ENCODE data around the gene CEBPE.

CEBPE gene

GRCh38 chr14:23105348-23105824 lies 13.7 kb downstream of the CEBPE start:
- no peak for DNase-seq (ENCODE audit: low read depth, low spot score)
- H3K27ac ChIP-seq: no peak overlapping the region

- DNase-seq (ENCODE audit: low read depth, low spot score): no peak
- no peak within 1 kb of the TSS for H3K27ac ChIP-seq
Measured at GRCh38 chr14:23104591-23105347, 14.3 kb downstream of the CEBPE start, which contains the start of gene CIROP. Gene CIROP, minus strand, starts transcription at chr14:23104989. Its CDS starts 69 bp downstream, at chr14:23104920.

GRCh38 chr14:23104070-23104590 lies 14.9 kb downstream of the CEBPE start:
- no peak overlapping the region for H3K27ac ChIP-seq
- DNase-seq (ENCODE audit: low read depth, low spot score): no peak

GRCh38 chr14:23103581-23103980 lies 15.5 kb downstream of the CEBPE start:
- no peak overlapping the region for H3K27ac ChIP-seq
- DNase-seq (ENCODE audit: low read depth, low spot score): no peak

GRCh38 chr14:23102801-23103200 lies 16.3 kb downstream of the CEBPE start:
- DNase-seq (ENCODE audit: low read depth, low spot score): no peak
- H3K27ac ChIP-seq: no peak overlapping the region

GRCh38 chr14:23101986-23102625 lies 16.9 kb downstream of the CEBPE start:
- H3K27ac ChIP-seq: no peak overlapping the region
- DNase-seq (ENCODE audit: low read depth, low spot score): no peak

GRCh38 chr14:23101213-23101970 lies 17.7 kb downstream of the CEBPE start:
- DNase-seq (ENCODE audit: low read depth, low spot score): no peak
- H3K27ac ChIP-seq: no peak overlapping the region

GRCh38 chr14:23099212-23099861 lies 19.7 kb downstream of the CEBPE start:
- DNase-seq (ENCODE audit: low read depth, low spot score): no peak
- H3K27ac ChIP-seq: no peak overlapping the region

GRCh38 chr14:23097786-23098185 lies 21.3 kb downstream of the CEBPE start:
- DNase-seq (ENCODE audit: low read depth, low spot score): no peak
- H3K27ac ChIP-seq: no peak overlapping the region

- DNase-seq (ENCODE audit: low read depth, low spot score): peak; percentile 92
- peak within 1 kb of the TSS; percentile 96 for H3K27ac ChIP-seq
Measured at GRCh38 chr14:23095196-23096108, 23.6 kb downstream of the CEBPE start, which contains the start of gene C14orf119. Gene C14orf119, plus strand, starts transcription at chr14:23095505. Its CDS starts 2,154 bp downstream, at chr14:23097659.

- DNase-seq (ENCODE audit: low read depth, low spot score): peak; percentile 20
Measured at GRCh38 chr14:23094666-23095195, 24.3 kb downstream of the CEBPE start, which contains the start of gene ACIN1. Gene ACIN1, minus strand, starts transcription at chr14:23095136. Its CDS starts 24 bp downstream, at chr14:23095112.

GRCh38 chr14:23093991-23094665 lies 24.9 kb downstream of the CEBPE start:
- DNase-seq (ENCODE audit: low read depth, low spot score): no peak
- peak overlapping the region; percentile 96 for H3K27ac ChIP-seq

More at GRCh38 chr14:23094666-23095195, 24.3 kb downstream of the CEBPE start, which contains the start of gene ACIN1:
- peak within 1 kb of the TSS; percentile 96 for H3K27ac ChIP-seq

- no peak overlapping the region for H3K27ac ChIP-seq
- DNase-seq (ENCODE audit: low read depth, low spot score): no peak
Measured at GRCh38 chr14:23093526-23093925, 25.5 kb downstream of the CEBPE start.

- H3K27ac ChIP-seq: no peak overlapping the region
- DNase-seq (ENCODE audit: low read depth, low spot score): no peak
Measured at GRCh38 chr14:23093104-23093503, 26.0 kb downstream of the CEBPE start.

GRCh38 chr14:23091294-23092225 lies 27.5 kb downstream of the CEBPE start:
- DNase-seq (ENCODE audit: low read depth, low spot score): no peak
- H3K27ac ChIP-seq: no peak overlapping the region

GRCh38 chr14:23090254-23090636 lies 28.8 kb downstream of the CEBPE start:
- DNase-seq (ENCODE audit: low read depth, low spot score): no peak
- no peak overlapping the region for H3K27ac ChIP-seq
